ENCODE results near the gene CTNNA2. TPM values are rescaled to one million over a fixed set of nuclear protein-coding genes. Genes with fewer than 3 reads are reported as not detected.

Gene CTNNA2
- polyA plus RNA-seq, 2 of the 4 experiments (the other 2 are of a cell fraction) = 0.50 to 0.94 TPM

- no peak for TF ChIP-seq RARB (CRISPR knock-in tag; IDR thresholded peaks at IDR 0.05)
- TF ChIP-seq CTCF (IDR thresholded peaks at IDR 0.05) = no peak
- no peak for TF ChIP-seq ESRRA (IDR thresholded peaks at IDR 0.05; ENCODE audit: borderline replicate concordance, low read length)
- no peak for TF ChIP-seq HEYL (CRISPR knock-in tag; IDR thresholded peaks at IDR 0.05)
- no peak for TF ChIP-seq HES2 (IDR thresholded peaks at IDR 0.05)
- no peak for TF ChIP-seq JUNB (IDR thresholded peaks at IDR 0.05)
- TF ChIP-seq CBX2 (IDR thresholded peaks at IDR 0.05; ENCODE audit: borderline replicate concordance, low read depth) = no peak
- TF ChIP-seq CHD4 (IDR thresholded peaks at IDR 0.05; ENCODE audit: borderline replicate concordance) = no peak
- no peak for TF ChIP-seq RNF2 (IDR thresholded peaks at IDR 0.05; ENCODE audit: borderline replicate concordance, low read depth)
- TF ChIP-seq BHLHE40 (IDR thresholded peaks at IDR 0.05; ENCODE audit: low read depth, low read length) = no peak
- TF ChIP-seq CEBPB (IDR thresholded peaks at IDR 0.05) = no peak
- TF ChIP-seq TFCP2L1 (CRISPR knock-in tag; IDR thresholded peaks at IDR 0.05) = no peak
- TF ChIP-seq HMGXB4 (CRISPR knock-in tag; IDR thresholded peaks at IDR 0.05; ENCODE audit: borderline replicate concordance) = no peak
- TF ChIP-seq ZNF302 (CRISPR knock-in tag; IDR thresholded peaks at IDR 0.05) = no peak
- ATAC-seq (no peak), DNase-seq (ENCODE audit: low read depth in 1 of 2, low spot score in 1 of 2) (no peak), FAIRE-seq (no peak)
- Histone ChIP-seq H3K27ac (no peak overlapping the region), H3K4me1 (no peaks in the 10 kb centered on the region), H3K4me2 (no peak overlapping the region), H3K4me3 (no peak overlapping the region), H3K9me3 (no peaks in the 10 kb centered on the region)
- ChIA-PET POLR2A (no interaction called here), CTCF (no interaction called here)
These were observed 640.9 kb downstream of the CTNNA2 start for GRCh38 chr2:80153768-80154167.

GRCh38 chr2:80154231-80154915 lies 641.5 kb downstream of the CTNNA2 start:
- CTCF ChIA-PET = no interaction called here

More at GRCh38 chr2:80154231-80154915, 641.5 kb downstream of the CTNNA2 start:
- ATAC-seq (no peak), DNase-seq (ENCODE audit: low read depth in 1 of 2, low spot score in 1 of 2) (no peak), FAIRE-seq (no peak)
- H3K4me2 ChIP-seq = no peak overlapping the region
- 28% methylated on average over 7 of the region's 7 CpGs for WGBS (ENCODE audit: missing lambda C conversion rate)
- no peak overlapping the region for H3K4me3 ChIP-seq
- TF ChIP-seq POLR2A (IDR thresholded peaks at IDR 0.05; ENCODE audit: low read length) (no peak), EHF (CRISPR knock-in tag; IDR thresholded peaks at IDR 0.05) (no peak), TP53 (CRISPR knock-in tag; IDR thresholded peaks at IDR 0.05) (no peak), RNF2 (IDR thresholded peaks at IDR 0.05; ENCODE audit: borderline replicate concordance, low read depth) (no peak), PHF8 (IDR thresholded peaks at IDR 0.05; ENCODE audit: borderline replicate concordance, low read depth) (no peak), ZNF302 (CRISPR knock-in tag; IDR thresholded peaks at IDR 0.05) (no peak), MAZ (IDR thresholded peaks at IDR 0.05; ENCODE audit: borderline replicate concordance, low read depth, low read length) (no peak), SREBF2 (IDR thresholded peaks at IDR 0.05) (no peak), FOXS1 (CRISPR knock-in tag; IDR thresholded peaks at IDR 0.05) (no peak), JUNB (IDR thresholded peaks at IDR 0.05) (no peak), BHLHE40 (IDR thresholded peaks at IDR 0.05; ENCODE audit: low read depth, low read length) (no peak), HOXB13 (CRISPR knock-in tag; IDR thresholded peaks at IDR 0.05; ENCODE audit: low read depth) (no peak), POLR2AphosphoS2 (conservative IDR thresholded peaks at IDR 0.05; ENCODE audit: low read length) (no peak), CBX2 (IDR thresholded peaks at IDR 0.05; ENCODE audit: borderline replicate concordance, low read depth) (no peak), REST (IDR thresholded peaks at IDR 0.05) (no peak), KDM1A (IDR thresholded peaks at IDR 0.05; ENCODE audit: low read depth) (no peak), HMGXB4 (CRISPR knock-in tag; IDR thresholded peaks at IDR 0.05; ENCODE audit: borderline replicate concordance) (no peak), HOXA7 (CRISPR knock-in tag; IDR thresholded peaks at IDR 0.05) (no peak)
- H3K4me1 ChIP-seq = no peaks in the 10 kb centered on the region
- H3K9me3 ChIP-seq = no peaks in the 10 kb centered on the region
- H3K27ac ChIP-seq = no peak overlapping the region
- POLR2A ChIA-PET = no interaction called here

Measured in A549 (cell line).